HG02642 (cell line): ENCODE data around the gene OTOS.

Experiments
- ATAC-seq: cut with Tn5 transposase; IDR thresholded peaks from one replicate; pipeline ENCODE4 v1.9.1; 2021; ENCODE audit warnings: mild to moderate bottlenecking; ENCODE audit not compliant: unreplicated experiment, poor library complexity

OTOS gene

DNA sequence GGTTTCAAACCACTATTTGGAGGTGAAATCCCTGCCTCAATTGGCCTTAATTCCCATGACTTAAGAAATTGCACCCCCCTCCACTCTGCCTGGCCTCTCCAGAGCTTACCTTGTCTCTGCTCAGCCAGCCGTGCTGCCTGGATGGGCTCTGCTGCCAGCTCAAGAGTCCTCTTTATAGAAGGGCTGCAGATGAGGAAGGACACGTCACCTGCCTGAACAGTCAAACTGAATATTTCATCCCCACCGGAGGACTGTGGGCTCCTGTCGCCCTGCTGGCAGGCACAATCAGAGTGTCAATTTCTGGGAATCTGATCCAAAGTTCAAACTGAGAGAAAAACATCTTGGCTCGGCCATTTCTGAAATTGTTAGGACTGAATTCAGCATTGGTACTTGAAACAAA lies at the start of gene OTOS:
TSS of gene OTOS (minus strand) at position 148 of the 400 bp plus-strand sequence. CDS start 332 bp downstream, outside the sequence.
- ATAC-seq: no peak

DNA sequence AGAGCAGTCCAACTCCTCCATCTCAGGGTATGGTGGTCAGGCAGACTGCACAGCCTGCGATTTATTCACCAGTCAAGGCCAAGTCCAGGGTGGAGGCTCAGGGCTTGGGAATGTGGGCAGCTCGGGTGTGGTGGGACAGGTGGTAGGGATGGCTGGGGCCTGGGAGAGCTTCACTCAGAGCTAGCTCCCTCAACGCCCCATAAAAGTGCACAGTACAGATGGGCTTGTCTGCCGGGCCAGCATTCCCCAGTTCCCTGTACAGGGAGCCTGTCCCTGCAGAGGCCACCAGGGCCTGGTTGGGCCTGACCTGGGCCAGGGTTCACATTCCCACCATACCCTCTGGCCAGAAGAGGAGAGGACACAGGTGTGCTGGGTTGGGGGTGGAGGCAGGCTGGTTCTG lies 49.2 kb upstream of the OTOS start:
- ATAC-seq: no peak

DNA sequence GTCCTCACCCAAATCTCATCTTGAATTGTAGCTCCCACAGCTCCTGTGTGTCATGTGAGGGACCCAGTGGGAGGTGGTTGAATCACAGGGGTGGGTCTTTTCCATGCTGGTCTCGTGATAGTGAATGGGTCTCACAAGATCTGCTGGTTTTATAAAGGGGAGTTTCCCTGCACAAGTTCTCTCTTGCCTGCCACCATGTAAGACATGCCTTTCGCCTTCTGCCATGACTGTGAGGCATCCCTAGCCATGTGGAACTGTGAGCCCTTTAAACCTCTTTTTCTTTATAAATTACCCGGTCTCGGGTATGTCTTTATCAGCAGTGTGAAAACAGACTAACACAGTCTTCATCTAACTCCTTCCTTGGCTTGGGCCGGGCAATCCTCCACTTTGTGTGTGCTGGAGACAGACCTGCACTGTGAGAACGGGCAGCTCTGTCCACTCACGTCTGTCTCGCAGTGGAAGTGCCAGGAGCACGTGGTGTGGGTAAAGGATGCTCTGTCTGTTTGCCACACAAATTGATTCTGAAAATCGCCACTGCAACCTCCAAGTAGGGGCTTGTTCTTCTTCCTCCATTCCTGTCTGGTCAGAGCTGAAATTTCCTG lies 47.6 kb upstream of the OTOS start:
- ATAC-seq: no peak

DNA sequence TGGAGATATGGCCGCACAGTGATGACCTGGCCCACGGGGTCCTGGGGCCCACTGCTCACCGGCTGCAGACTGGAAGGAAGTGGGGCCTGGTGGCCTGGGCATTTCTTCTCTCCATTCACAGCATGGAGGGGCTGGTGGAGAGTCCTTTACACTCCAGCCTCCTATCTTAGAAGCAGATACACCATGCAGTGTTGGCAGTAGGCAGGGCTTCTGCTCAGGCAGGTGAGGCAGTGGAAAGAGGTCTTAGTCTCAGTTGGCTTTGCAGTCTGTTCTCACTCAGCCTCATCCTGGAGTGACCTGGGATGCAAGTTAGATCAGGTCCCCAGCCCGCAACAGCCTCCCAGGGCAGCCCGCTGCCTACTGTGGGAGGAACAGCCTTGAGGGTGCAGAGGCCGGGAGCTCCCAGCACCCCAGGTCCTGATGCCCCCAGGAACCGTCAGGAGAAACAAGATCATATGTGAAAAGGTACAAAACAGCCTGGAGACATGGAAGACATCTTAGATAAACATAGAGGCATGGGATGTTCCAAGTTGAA lies 45.8 kb upstream of the OTOS start:
- ATAC-seq: no peak

DNA sequence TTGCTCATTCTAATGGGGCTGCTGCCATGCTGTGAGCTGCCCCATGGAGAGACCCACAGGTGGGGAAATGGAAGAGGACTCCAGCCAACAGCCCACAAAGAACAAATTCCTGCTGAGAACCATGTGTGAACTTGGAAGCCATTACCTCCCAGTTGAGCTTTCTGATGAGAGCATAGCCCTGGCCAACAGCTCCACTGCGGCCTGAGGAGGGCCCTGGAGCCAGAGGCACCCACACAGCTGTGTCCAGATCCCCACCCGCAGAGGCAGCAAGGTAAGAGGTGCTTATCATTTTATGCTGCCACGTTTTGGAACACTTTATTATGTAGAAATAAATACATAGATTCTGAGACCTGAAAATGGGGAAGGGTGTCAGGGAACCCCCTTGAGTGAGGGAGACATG lies 44.2 kb upstream of the OTOS start:
- ATAC-seq: no peak

DNA sequence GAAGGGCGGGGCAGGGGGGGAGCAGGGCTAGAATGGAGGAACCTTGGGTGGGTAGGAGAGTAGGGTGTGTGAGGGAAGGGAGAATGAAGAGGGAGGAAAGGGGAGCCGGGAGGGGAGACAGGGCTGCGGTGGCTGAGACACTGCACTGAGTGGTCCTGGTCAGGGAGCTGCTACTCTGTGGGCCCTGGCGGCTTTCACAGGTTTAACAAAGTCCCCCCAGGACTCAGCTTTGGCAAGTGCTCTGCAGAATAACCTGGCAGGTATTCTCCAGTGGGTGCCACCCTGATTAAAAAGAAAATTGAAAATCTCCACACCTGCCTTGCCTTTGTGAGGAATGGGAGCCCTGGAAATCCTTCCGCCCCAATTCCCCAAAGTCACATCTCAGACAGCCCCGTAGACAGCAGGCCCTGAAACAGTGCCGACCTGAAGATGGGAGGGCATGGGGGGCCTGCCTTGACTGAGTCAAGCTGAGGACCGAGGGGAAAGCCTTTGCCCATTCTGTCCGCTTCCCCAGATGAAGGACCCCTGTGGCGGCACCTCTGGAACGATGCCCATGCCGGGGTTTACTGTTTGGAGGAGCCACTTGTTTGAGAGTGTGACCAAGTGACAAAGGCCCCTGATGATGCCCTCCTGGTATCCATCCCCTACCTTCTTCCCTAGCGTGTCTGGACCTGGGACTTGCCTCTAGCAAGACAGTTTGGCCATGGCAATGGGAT lies 43.6 kb upstream of the OTOS start:
- no peak for ATAC-seq

DNA sequence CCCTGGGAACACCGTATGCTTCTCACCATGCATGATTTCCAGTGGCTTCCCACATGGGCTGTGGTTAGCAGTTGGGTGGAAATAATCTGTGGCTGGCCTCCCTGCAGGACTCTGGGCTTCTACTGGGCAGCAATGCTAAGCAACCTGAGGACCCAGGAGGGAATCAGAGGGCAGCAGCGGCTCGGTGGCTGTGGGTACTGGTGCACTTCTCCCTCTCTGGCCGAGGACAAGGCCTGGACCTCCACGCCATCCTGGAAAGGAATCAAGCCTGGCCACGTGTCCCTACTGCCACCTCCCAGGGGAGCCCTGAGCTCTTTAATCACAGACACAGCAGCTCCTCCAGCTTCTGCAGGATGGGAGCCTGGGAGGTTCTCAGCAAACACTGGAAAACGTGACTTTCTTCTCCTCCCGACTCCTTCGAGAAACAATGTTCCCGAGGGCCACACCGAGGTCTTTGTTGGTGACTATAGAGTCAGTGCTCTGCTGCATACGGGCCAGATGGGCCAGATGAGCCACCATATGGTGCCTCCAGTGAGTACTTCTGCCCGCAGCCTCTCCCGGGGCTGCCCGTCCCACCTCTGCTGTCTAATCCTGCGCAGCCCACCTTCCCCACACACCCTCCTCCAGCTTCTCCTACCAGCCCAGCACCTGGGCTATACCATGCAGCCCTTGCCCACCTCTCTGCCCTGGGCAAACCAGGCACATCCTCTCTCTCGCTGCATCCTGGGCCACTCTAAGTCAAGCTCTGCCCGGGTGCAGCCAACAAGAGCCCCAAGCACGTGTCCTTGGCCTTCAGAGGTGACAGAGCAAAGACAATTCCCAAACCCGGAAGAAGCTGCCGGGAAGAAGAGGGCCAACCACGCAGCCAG lies 42.8 kb upstream of the OTOS start:
- no peak for ATAC-seq

DNA sequence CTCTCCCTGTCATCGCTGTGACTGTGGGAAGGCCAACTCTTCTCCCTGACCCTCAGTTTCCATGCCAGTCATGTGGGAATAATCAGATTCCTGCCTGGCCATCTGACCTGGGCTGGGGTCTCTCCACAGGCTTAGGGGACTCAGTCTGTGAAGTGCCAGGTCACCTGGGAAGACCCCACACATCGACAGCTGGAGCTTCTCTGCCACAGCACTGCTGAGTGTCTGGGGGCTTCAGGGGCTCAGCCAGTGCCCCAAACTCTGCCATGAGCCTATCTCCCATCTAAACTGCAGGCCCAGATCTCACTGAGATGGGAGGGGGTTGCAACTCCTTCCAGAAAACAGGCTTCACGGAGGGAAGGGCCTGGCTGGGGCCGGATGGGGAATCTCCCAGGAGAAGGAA lies 42.0 kb upstream of the OTOS start:
- ATAC-seq: no peak

DNA sequence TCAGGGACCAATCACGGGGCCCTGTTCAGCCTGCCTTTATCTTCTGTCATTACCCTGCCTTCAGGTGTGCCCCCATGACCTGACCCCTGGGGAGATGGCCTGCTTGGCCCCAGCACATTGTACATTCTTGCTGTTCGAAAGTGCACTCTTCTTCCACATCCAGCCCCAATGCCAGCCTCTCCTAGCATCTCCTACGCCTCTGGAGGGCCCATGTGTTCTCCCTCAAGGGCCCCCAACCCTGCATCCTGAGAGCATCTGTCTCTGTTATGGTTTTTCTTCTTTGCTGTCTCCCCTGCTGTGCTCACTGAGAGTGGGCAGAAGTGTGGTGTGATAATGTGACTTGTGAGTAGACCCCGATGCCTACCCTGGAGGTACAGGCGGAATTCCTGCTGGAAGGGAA lies 41.5 kb upstream of the OTOS start:
- ATAC-seq: no peak

DNA sequence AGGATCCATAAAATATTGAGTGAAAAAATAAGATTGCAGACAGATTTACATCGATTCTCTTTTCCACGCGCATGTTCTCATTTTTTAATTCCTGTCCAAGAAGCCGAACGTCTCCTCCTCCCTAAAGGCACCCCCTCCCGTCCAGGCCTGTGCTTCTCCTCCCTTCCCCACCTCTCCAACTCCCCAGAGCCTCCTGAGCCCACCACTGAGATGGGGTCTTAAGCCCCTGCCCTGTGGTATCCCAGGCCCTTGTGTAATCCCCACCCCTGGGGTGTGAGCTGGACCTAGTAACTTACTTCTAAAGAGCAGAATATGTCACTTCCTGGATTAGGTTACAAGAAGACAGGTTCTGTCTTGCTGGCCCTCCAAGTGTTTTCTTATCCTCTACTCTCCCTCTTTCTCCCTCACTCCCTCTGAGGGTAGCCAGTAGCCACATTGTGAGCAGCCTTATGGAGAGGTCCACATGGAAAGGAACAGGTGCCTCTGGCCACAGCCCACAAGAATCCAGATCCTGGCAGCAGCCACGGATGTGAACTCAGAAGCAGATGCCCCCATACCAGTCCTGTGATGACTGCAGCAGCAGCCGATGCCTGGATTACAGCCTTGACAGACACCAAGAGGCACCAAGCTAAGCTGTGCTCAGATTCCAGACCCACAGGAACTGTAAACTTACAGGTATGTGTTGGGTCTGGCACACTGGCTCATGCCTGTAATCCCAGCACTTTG lies 39.6 kb upstream of the OTOS start:
- no peak for ATAC-seq

DNA sequence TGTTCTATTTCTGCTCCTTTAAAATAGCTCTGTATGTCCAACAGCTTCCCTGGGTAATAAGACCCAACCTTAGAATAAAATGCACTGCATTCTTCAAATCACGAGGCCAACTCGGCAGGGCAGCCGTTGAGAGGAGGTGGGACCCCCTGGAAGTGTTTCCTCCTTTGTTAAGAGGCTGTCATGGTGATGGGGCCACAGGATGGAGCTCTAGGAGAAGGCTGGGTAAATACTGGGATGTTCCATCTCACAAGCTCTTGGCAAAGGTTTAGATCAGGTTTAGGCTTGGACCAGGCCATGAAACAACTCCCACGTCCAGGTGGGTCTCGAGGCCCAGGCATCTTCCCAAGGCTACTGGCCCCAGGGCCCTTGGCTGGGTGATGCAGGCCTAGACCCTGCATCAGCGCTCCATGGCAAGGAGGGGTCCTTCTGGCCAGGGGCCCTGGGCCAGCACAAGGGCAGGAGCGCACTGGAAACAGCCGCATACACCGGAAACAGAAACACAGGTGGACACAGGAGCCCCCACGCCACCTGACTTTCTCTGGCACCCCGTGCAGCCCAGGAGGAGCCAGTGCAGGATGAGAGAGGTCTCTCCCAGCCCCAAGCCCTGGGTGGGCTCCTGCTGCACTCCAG lies 38.8 kb upstream of the OTOS start:
- no peak for ATAC-seq

DNA sequence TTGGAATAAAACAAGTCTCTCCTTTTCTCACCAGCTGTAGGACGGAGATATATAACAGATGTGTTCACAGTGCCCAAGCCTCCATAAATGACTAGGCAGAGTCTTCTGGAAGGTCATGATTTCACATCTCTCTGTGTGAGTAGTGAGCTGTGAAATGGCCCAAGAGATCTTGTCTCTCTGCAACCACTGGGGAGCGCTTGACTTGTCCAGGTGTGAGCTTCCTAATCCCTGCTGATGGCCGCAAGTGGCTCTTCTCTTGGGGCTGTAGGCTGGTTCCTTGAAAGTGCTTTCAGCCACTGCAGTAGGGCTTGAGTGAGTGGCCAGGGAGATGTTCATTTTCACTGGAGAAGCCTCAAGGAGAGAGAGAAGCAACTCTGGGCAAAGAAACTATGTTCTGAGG lies 38.1 kb upstream of the OTOS start:
- no peak for ATAC-seq

DNA sequence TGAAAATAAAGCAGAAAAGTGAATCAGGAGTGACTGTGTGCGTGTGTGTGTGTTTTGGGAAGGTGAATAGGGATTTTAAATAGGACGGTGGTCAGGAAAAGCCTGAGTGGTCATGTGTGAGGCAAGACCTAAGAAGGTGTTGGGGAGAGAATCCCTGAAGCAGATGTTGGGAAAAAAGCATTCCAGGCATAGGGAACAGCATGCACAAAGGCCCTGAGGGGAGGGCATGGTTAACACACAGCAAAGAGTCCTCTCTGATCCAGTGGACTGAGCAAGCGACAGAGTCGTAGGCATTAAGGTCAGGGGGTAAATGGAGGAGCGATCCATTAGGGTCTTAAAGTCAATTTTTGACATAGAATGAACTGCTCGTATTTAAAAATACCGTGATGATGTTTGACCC lies 34.0 kb upstream of the OTOS start:
- ATAC-seq: no peak

DNA sequence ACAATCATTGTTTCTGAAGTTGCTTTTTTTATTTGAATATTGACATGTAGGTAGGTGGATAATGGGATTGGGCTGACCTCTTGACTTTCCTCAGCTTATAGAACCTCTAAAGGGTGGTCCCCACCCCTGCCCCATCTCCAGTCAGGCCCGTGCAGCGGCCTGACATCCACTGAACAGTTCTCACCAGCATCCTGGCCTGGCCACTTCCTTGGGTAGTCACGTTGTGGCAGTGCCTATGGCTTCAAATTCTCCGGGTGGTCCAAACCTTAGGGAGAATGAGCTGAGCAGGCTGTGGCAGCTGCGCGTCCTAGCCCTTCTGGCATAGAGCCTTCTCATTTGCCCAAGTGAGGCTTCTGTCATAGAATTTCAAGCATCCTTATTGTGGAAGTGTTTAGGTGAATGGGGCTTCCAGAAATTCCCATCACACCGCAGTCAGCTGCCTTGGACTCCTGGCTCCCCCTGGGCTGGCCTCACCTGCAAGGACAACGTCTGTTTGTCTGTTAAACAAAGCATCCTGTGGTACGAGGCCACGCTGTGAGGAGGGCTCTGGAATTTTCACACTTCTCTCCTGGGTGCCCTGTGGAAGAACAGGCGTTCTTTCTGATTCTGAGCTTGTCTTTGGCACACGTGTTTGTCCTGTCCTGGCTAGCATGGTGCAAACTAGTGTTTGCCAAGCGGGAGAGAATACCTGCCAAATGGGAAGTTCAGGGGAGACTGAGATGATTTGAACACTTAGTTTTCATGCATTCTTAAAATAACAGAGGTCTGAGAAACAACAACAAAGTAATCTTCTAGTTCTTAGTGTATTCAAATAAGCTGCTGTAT lies 31.8 kb upstream of the OTOS start:
- ATAC-seq: no peak

DNA sequence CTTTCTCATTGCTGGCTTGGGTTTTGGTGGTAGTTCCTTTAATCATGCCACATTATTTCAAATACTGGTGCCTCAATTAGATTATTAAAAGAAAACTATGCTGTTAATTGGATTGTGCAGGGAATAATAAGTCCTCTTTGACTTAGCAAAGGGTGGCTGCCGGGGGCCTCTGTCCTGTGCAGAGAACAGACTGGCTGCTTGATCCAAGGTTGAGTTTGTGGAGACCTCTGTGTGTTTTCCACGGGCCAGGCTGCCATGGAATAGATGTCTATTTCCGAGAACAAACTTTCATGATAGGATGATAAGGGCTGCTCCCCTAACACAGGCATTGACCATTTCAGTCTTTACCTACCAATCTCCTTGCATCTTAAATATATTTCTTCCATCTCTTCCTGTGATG lies 30.4 kb upstream of the OTOS start:
- no peak for ATAC-seq

DNA sequence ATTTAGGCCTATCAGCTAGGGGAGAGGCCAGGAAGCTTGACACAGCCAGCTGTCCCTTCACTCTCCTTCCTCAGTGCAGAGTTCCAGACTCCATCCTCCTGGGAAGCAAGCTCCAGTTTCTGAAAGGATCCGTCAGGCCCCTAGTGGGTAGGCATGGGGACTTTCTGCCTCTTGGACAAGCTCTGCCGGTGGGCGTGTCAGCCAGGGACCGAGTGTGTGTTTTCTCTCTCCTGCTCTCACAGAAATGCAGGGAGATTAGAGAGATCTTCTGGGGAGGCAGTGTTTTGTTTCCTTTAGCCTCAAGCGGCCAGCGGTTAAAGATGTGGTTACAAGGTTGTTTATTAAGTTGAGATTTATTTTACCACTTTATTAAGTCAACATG lies 29.9 kb upstream of the OTOS start:
- ATAC-seq: no peak

DNA sequence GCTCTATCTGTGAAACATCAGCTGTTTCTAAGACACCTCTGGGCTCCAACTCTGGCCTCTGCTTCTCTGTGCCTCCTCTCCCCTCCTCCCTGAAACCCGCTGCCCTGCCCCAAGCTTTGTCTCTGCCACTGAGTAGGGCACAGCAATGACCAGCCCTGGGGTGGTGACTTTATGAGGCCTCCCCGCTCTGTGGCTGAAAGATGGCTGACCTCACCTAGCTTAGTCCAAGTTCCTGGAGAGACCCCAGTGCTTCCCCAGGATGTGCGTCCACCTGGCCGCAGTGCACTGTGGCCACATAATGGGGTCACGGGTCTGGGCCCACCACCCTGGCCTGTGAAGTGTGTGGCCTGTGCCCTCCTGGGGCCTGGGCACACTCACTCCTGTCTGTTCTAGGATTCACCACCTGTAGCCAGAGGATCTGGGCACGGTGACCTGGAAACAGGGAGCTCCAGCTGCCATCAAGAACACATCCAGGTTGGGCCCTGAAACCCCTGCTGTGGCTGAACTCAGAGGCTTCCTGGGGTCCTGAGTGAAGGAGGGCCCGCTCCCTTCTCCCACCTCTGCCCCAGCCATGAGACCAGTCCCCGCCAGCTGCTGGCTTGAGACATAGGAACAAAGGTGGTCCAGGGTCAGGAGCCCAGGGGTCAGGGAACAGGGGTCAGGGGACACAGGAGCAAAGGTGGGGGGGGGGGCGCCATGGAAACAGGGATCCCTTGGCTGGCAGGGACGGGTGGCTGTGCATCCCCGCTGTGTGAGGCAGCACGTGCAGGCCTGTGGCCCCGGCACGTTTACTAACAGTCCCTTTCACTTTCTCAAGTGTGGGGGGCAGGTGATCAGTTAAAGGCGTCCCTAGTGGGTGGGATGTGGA lies 29.3 kb upstream of the OTOS start:
- ATAC-seq: no peak
